GM12878 (cell line): ENCODE data around the gene CEP250. TPM values are rescaled to one million over a fixed set of nuclear protein-coding genes. Genes with fewer than 3 reads are reported as not detected.

Source experiments
- ATAC-seq: fragments of 200-7000 bp; cut with Tn5 transposase; 3 replicates; pipeline ENCODE4 v1.9.1; 2020; ENCODE audit warnings: mild to moderate bottlenecking, moderate library complexity
- BruUV-seq: library from RNA; stranded (reverse); fragments of 400-500 nt; replicated peaks from 2 replicates; lab custom pipeline; 2021; lab: Mats Ljungman, UMichigan
- CTCF ChIA-PET: fragments of 300-600 bp; sonication (Branson Sonifier 250); formaldehyde crosslinking; extraction: SDS; loops from one replicate; lab custom pipeline; 2021; ENCODE audit warnings: inconsistent platforms; lab: Yijun Ruan, JAX
- POLR2A ChIA-PET: fragments of 350-600 bp; formaldehyde crosslinking; extraction: SDS; loops from one replicate; lab custom pipeline; 2021; ENCODE audit warnings: inconsistent platforms; lab: Charles Lee
- RAD21 ChIA-PET: fragments of 300-600 bp; sonication (Branson Sonifier 250); formaldehyde crosslinking; loops from one replicate; lab custom pipeline; 2023; ENCODE audit warnings: antibody characterized with exemption; ENCODE audit not compliant: unreplicated experiment; lab: Charles Lee
- SMC1A ChIA-PET: fragments of 300-600 bp; sonication (Branson Sonifier 250); formaldehyde crosslinking; loops from one replicate; lab custom pipeline; 2023; ENCODE audit not compliant: unreplicated experiment, uncharacterized antibody; lab: Charles Lee
- DNase-seq: peaks from one replicate; pipeline ENCODE4 v3.0.0-alpha.2; 2011; ENCODE audit warnings: low read depth, low spot score
- FAIRE-seq: peaks from 3 replicates; lab custom pipeline; 2011; peaks lifted over from hg19 to GRCh38; lab: Jason Lieb, UNC
- H2AFZ ChIP-seq: 2 replicates; pipeline ENCODE4 v1.6.0; 2011; ENCODE audit warnings: low read depth, low read length, control low read depth; ENCODE audit not compliant: control insufficient read depth
- H3K27ac ChIP-seq: 2 replicates; pipeline ENCODE4 v1.5.1; 2011; ENCODE audit warnings: control low read depth; ENCODE audit not compliant: control insufficient read depth, insufficient read depth
- H3K27me3 ChIP-seq, 2 experiments: replicated peaks in 1 of 2; 2 replicates each; pipeline versions ENCODE4 v1.6.0 to v1.6.1; 2011; ENCODE audit warnings: low read length in 1 of 2; ENCODE audit not compliant: control insufficient read depth in 2 of 2, insufficient read depth in 2 of 2
- H3K36me3 ChIP-seq, 2 experiments: 2 replicates each; pipeline ENCODE4 v1.5.1; 2011; ENCODE audit warnings: low read length in 1 of 2; ENCODE audit not compliant: control insufficient read depth in 2 of 2, insufficient read depth in 2 of 2
- H3K4me1 ChIP-seq: 2 replicates; pipeline ENCODE4 v1.6.1; 2011; ENCODE audit warnings: mild to moderate bottlenecking, low read length, moderate library complexity, mixed read lengths; ENCODE audit not compliant: control insufficient read depth, insufficient read depth
- H3K4me2 ChIP-seq: 2 replicates; pipeline ENCODE4 v1.6.0; 2011; ENCODE audit warnings: control low read depth; ENCODE audit not compliant: control insufficient read depth, insufficient read depth
- H3K4me3 ChIP-seq: fragments of 200-600 bp; sonication (generic); 2 replicates; pipeline ENCODE4 v1.5.1; 2016
- H3K79me2 ChIP-seq: 2 replicates; pipeline ENCODE4 v1.6.0; 2011; ENCODE audit warnings: low read length; ENCODE audit not compliant: control insufficient read depth, insufficient read depth
- H3K9ac ChIP-seq: 2 replicates; pipeline ENCODE4 v1.8.0; 2011; ENCODE audit warnings: low read length, control low read depth, mixed read lengths; ENCODE audit not compliant: control insufficient read depth, insufficient read depth
- H3K9me3 ChIP-seq: replicated peaks from 3 replicates; pipeline ENCODE4 v1.5.1; 2011; ENCODE audit warnings: mild to moderate bottlenecking, low read length; ENCODE audit not compliant: control insufficient read depth, insufficient read depth
- H4K20me1 ChIP-seq: 2 replicates; pipeline ENCODE4 v1.6.0; 2011; ENCODE audit not compliant: control insufficient read depth, insufficient read depth
- KAT2A ChIP-seq: conservative IDR thresholded peaks from 2 replicates; pipeline ENCODE4 v1.6.1; 2011; ENCODE audit warnings: low read depth, low read length; ENCODE audit not compliant: control insufficient read depth
- MYB ChIP-seq: fragments of 150-350 bp; IDR thresholded peaks from 2 replicates; pipeline ENCODE4 v1.6.1; 2014; ENCODE audit warnings: mild to moderate bottlenecking, low read depth, low read length, borderline replicate concordance
- PBX3 ChIP-seq: IDR thresholded peaks from 2 replicates; pipeline ENCODE4 v1.6.1; 2011; ENCODE audit warnings: mild to moderate bottlenecking, low read depth, low read length, moderate library complexity; ENCODE audit not compliant: insufficient replicate concordance
- STAT3 ChIP-seq: IDR thresholded peaks from 2 replicates; pipeline ENCODE4 v1.6.1; 2011; ENCODE audit warnings: low read depth, low read length, improper control_type of control experiment
- TARDBP ChIP-seq: IDR thresholded peaks from 2 replicates; pipeline ENCODE4 v1.6.1; 2016; ENCODE audit warnings: borderline replicate concordance
- WGBS: methylation state at CpG from one replicate; pipeline ENCODE4 v1.1.6; 2016; ENCODE audit warnings: low lambda C conversion rate; ENCODE audit not compliant: insufficient replicate concordance, insufficient coverage; ENCODE audit errors: missing lambda C conversion rate; 5-methylcytosine and 5-hydroxymethylcytosine counted together
- in situ Hi-C: fragments of 300-500 bp; cut with MboI; formaldehyde crosslinking; loops from 9 replicates; pipeline ENCODE4 v1.14.3; 2018; ENCODE audit warnings: mixed read lengths
- intact Hi-C: fragments of 100-400 bp; cut with micrococcal nuclease; formaldehyde crosslinking; loops from one replicate; pipeline ENCODE4 v1.14.2; 2022; ENCODE audit not compliant: unreplicated experiment
- polyA plus RNA-seq, 11 experiments: library from polyadenylated mRNA; depleted of rRNA in 4 of 11; unstranded in 6 of 11; stranded (reverse) in 5 of 11; fragments of >200 nt; fragmentation: Nextera tagmentation in 4 of 11; fragmentation: Illumina TruSeq in 1 of 11; extraction: Ambion mirVana in 4 of 11; extraction: Trizol in 1 of 11; gene quantifications; 1 replicate in 1 of 11; 2 replicates in 10 of 11; pipeline versions ENCODE4 v1.2.1 to v1.2.3, GENCODE V29; 2011 to 2016; ENCODE audit warnings: inconsistent platforms in 2 of 11, missing spikeins in 2 of 11, low read depth in 1 of 11
- total RNA-seq, 4 experiments: library from RNA; depleted of rRNA in 3 of 4; stranded (reverse); fragments of >200 nt in 3 of 4; fragmentation: Illumina TruSeq in 1 of 4; extraction: Trizol in 1 of 4; gene quantifications; 2 replicates each; pipeline versions ENCODE4 v1.2.1 to v1.2.3, GENCODE V29; 2013 to 2021
- TF ChIP-seq, protein P1 (sequence below): IDR thresholded peaks from 2 replicates; pipeline ENCODE4 v1.6.1; 2012; ENCODE audit warnings: improper control_type of control experiment, low read depth, low read length; ENCODE audit not compliant: insufficient replicate concordance
- TF ChIP-seq, protein P2 (sequence below): fragments of 450-650 bp; IDR thresholded peaks from 2 replicates; pipeline ENCODE4 v1.6.1; 2017; ENCODE audit warnings: mild to moderate bottlenecking, low read depth, inconsistent platforms; ENCODE audit not compliant: poor library complexity, severe bottlenecking
- TF ChIP-seq, protein P3 (sequence below): fragments of 450-650 bp; formaldehyde crosslinking; IDR thresholded peaks from 2 replicates; pipeline ENCODE4 v1.4.0; 2020; ENCODE audit warnings: mild to moderate bottlenecking, moderate library complexity
- TF ChIP-seq, protein P4 (sequence below): IDR thresholded peaks from 2 replicates; pipeline ENCODE4 v1.6.1; 2012; ENCODE audit warnings: low read depth, low read length, improper control_type of control experiment

The CEP250 gene
- total and polyA plus RNA-seq, 10 of the 15 experiments (the other 5 are each of a cell fraction or from before 2014, with no cell fraction given) = 2.4 to 41.6 (median 25.7) TPM

- no peaks in the 10 kb centered on the region for H4K20me1 ChIP-seq
- CTCF ChIA-PET = interaction anchor here (1.0 kb wide), 1 partner anchor 71 kb away, joined by 3 read pairs; no protein-coding TSS in a partner anchor
- H3K79me2 ChIP-seq = peaks cover 2% of the 10 kb centered on the region; the same call in 1 of the 2 replicates
- no peak overlapping the region for H3K9ac ChIP-seq
- WGBS = 86% methylated on average over 9 of the region's 9 CpGs
- H3K9me3 ChIP-seq = no peaks in the 10 kb centered on the region
- no peak overlapping the region for H3K4me2 ChIP-seq
- POLR2A ChIA-PET = interaction anchor here (0.5 kb wide), 1 partner anchor 335 kb away, joined by 3 read pairs; no protein-coding TSS in a partner anchor
- H3K4me1 ChIP-seq = peaks cover 8% of the 10 kb centered on the region
- no peak for FAIRE-seq
- no TSS peak for BruUV-seq
- intact Hi-C loops (no loop called here), in situ Hi-C loops (no loop called here)
- H3K4me3 ChIP-seq = no peak overlapping the region
- RAD21 ChIA-PET = no interaction called here
- ATAC-seq = no peak
- SMC1A ChIA-PET = no interaction called here
- H3K27me3 ChIP-seq = no peaks in the 10 kb centered on the region
- peaks cover 7 to 14% of the 10 kb centered on the region in 2 experiments for H3K36me3 ChIP-seq
- DNase-seq = no peak
- H3K27ac ChIP-seq = no peak overlapping the region
- no peak overlapping the region for H2AFZ ChIP-seq
- TF ChIP-seq, protein P1, sequence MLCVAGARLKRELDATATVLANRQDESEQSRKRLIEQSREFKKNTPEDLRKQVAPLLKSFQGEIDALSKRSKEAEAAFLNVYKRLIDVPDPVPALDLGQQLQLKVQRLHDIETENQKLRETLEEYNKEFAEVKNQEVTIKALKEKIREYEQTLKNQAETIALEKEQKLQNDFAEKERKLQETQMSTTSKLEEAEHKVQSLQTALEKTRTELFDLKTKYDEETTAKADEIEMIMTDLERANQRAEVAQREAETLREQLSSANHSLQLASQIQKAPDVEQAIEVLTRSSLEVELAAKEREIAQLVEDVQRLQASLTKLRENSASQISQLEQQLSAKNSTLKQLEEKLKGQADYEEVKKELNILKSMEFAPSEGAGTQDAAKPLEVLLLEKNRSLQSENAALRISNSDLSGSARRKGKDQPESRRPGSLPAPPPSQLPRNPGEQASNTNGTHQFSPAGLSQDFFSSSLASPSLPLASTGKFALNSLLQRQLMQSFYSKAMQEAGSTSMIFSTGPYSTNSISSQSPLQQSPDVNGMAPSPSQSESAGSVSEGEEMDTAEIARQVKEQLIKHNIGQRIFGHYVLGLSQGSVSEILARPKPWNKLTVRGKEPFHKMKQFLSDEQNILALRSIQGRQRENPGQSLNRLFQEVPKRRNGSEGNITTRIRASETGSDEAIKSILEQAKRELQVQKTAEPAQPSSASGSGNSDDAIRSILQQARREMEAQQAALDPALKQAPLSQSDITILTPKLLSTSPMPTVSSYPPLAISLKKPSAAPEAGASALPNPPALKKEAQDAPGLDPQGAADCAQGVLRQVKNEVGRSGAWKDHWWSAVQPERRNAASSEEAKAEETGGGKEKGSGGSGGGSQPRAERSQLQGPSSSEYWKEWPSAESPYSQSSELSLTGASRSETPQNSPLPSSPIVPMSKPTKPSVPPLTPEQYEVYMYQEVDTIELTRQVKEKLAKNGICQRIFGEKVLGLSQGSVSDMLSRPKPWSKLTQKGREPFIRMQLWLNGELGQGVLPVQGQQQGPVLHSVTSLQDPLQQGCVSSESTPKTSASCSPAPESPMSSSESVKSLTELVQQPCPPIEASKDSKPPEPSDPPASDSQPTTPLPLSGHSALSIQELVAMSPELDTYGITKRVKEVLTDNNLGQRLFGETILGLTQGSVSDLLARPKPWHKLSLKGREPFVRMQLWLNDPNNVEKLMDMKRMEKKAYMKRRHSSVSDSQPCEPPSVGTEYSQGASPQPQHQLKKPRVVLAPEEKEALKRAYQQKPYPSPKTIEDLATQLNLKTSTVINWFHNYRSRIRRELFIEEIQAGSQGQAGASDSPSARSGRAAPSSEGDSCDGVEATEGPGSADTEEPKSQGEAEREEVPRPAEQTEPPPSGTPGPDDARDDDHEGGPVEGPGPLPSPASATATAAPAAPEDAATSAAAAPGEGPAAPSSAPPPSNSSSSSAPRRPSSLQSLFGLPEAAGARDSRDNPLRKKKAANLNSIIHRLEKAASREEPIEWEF = no peak
- no peak for TF ChIP-seq KAT2A
- TF ChIP-seq, protein P2, sequence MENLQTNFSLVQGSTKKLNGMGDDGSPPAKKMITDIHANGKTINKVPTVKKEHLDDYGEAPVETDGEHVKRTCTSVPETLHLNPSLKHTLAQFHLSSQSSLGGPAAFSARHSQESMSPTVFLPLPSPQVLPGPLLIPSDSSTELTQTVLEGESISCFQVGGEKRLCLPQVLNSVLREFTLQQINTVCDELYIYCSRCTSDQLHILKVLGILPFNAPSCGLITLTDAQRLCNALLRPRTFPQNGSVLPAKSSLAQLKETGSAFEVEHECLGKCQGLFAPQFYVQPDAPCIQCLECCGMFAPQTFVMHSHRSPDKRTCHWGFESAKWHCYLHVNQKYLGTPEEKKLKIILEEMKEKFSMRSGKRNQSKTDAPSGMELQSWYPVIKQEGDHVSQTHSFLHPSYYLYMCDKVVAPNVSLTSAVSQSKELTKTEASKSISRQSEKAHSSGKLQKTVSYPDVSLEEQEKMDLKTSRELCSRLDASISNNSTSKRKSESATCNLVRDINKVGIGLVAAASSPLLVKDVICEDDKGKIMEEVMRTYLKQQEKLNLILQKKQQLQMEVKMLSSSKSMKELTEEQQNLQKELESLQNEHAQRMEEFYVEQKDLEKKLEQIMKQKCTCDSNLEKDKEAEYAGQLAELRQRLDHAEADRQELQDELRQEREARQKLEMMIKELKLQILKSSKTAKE = no peak
- TF ChIP-seq, protein P3, sequence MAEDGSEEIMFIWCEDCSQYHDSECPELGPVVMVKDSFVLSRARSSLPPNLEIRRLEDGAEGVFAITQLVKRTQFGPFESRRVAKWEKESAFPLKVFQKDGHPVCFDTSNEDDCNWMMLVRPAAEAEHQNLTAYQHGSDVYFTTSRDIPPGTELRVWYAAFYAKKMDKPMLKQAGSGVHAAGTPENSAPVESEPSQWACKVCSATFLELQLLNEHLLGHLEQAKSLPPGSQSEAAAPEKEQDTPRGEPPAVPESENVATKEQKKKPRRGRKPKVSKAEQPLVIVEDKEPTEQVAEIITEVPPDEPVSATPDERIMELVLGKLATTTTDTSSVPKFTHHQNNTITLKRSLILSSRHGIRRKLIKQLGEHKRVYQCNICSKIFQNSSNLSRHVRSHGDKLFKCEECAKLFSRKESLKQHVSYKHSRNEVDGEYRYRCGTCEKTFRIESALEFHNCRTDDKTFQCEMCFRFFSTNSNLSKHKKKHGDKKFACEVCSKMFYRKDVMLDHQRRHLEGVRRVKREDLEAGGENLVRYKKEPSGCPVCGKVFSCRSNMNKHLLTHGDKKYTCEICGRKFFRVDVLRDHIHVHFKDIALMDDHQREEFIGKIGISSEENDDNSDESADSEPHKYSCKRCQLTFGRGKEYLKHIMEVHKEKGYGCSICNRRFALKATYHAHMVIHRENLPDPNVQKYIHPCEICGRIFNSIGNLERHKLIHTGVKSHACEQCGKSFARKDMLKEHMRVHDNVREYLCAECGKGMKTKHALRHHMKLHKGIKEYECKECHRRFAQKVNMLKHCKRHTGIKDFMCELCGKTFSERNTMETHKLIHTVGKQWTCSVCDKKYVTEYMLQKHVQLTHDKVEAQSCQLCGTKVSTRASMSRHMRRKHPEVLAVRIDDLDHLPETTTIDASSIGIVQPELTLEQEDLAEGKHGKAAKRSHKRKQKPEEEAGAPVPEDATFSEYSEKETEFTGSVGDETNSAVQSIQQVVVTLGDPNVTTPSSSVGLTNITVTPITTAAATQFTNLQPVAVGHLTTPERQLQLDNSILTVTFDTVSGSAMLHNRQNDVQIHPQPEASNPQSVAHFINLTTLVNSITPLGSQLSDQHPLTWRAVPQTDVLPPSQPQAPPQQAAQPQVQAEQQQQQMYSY (CRISPR knock-in tag) = no peak
- no peak for TF ChIP-seq TARDBP
- TF ChIP-seq PBX3 = no peak
- TF ChIP-seq, protein P4, sequence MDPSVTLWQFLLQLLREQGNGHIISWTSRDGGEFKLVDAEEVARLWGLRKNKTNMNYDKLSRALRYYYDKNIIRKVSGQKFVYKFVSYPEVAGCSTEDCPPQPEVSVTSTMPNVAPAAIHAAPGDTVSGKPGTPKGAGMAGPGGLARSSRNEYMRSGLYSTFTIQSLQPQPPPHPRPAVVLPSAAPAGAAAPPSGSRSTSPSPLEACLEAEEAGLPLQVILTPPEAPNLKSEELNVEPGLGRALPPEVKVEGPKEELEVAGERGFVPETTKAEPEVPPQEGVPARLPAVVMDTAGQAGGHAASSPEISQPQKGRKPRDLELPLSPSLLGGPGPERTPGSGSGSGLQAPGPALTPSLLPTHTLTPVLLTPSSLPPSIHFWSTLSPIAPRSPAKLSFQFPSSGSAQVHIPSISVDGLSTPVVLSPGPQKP = no peak
- no peak for TF ChIP-seq STAT3
- no peak for TF ChIP-seq MYB
Observed at GRCh38 chr20:35547329-35547728, 91.9 kb downstream of the CEP250 start.
